ENCODE results near the gene PRKAB1.

Gene PRKAB1

DNA sequence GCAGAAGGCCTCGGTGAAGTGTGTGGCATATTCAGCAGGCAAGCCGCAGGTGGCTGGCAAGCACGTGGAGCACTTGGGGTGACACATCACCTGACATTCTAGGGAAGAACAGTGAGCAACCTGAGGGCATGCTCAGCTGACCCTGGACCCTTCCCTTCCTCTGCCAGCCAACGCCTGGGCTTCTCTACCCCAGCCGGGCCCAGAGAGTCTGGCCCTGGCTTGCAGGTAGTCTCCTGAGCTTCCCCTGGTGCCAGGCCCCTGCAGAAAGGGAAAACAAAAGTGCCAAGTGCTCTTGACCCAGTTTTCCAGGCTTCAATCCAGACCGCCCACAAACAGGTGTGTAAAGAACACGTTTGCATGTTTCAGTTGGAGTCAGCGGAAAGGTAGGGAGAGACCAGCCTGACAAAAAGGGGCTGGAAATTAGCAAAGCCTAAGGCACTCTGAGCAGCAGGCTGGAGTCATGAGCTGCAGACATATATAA, 45.7 kb downstream of the PRKAB1 start:
- no peak for DNase-seq (ENCODE audit: low read depth)

DNA sequence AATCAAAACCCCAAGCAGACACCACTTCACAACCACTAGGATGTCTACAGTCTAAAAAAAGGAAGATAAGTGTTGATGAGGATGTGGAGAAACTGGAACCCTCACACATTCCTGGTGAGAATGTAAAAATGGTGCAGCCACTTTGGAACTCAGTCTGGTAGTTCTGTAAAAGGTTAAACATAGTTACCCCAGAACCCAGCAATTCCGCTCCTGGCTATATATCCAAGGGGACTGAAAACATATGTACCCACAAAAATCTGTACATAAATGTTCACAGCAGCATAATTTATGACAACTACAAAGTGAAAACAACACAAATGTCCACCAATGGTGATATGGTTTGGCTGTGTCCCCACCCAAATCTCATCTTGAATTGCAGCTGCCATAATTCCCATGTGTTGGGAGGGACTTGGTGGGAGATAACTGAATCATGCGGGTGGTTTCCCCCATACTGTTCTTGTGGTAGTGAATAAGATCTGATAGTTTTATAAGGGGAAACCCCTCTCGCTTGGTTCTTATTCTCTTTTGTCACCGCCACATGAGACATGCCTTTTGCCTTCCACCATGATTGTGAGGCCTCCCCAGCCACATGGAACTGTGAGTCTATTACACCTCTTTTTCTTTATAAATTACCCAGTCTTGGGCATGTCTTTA, 46.8 kb downstream of the PRKAB1 start:
- no peak for DNase-seq (ENCODE audit: low read depth)

DNA sequence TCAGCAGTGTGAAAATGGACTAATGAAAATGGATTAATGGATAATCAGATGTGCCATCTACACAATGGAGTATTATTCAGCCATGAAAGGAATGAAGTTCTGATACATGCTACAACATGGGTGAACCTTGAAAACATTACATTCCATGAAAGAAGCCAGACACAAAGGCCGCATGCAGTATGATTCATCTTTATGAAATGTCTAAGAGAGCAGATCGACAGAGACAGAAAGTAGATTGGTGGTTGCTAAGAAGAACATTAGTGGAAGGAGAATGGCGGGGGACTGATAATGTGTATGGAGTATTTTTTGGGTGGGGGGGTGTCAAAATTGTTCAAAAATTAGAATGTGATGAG, 47.3 kb downstream of the PRKAB1 start:
- DNase-seq (ENCODE audit: low read depth): no peak

DNA sequence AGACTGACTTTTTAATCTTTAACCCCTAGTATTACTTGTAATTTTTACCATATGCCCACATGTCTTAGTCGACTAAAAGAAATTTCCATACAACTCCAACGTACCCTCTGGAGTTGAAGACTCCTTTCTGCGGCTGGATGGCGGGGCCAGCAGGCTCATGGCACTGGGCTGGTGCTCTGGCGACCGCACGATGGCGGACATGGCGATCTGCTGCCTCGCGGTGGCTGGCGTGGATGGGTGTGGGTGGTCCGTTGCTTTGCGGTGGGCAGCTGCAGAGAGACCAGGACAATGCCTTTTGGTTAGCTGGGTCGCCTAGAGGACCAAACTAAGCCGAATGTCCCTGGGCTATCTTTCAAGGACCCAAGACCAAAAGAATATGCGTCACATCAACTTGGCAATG, 50.2 kb downstream of the PRKAB1 start:
- no peak for DNase-seq (ENCODE audit: low read depth)

DNA sequence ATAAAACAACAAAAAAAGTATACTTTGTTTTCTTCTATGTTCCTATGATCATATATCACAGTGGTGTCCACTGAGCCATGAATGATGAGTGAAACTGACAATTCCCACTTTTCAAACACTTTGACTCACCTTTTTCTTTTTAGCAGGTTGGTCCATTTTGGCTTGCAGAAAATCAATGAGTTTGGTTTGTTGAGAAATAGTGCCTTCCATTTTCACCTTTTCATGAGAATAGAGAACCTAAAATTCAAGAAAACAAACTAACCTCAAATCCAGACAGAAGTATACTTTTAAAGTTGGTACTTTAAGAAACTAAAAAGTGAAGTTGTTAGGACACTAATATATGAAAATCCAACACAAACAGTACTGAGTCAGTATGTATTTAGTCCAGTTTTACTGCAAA, 52.4 kb downstream of the PRKAB1 start:
- no peak for DNase-seq (ENCODE audit: low read depth)

- DNase-seq (ENCODE audit: low read depth): no peak
Observed at GRCh38 chr12:119721306-119721705, 53.4 kb downstream of the PRKAB1 start.

DNA sequence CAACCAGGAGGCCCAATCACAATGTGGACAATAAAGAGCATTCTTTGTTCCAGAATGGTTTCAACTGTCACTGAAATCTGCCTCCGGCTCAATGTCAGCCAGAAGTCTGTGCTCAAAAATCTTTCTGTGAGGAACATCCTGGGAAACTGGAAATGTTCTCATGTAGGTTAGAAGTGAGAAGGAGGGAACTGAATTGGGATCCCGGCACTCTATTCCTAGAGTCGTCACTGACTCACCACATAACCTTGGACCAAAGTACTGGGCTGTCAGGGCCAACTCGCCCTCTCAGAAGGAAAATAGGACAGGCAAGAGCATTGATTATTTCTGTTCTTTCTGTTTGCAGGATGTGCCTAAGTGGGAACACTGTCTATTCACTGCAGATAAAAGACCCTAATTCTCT, 57.6 kb downstream of the PRKAB1 start:
- no peak for DNase-seq (ENCODE audit: low read depth)

DNA sequence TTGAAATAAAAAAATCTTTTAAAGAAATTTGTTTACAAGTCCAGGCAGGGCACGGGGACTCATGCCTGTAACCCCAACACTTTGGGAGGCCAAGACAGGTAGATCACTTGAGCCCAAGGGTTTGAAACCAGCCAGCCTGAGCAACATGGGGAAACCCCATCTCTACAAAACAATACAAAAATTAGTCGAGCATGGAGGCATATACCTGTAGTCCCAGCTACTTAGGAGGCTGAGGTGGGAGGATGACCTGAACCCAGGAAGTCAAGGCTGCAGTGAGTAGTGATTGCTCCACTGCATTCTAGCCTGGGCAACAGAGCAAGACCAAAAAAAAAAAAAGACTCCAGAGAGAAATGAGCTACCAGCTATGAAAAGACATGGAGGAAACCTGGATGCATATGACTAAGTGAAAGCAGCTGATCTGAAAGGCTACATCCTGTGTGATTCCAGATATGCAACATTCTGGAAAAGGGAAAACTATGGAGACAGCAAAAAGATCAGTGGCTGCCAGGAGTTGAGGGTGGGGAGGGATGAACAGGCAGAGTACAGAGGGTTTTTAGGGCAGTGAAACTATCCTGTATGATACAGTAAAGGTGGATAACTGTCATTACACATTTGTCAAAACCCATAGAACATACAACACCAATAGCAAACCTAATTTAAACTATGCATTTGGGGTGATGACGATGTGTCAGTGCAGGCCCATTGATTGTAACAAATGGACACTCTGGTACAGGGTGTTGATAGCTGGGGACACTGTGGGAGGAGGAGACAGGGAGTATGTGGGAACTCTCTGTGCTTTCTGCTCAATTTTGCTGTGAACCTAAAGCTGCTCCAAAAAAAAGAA, 59.9 kb downstream of the PRKAB1 start:
- no peak for DNase-seq (ENCODE audit: low read depth)

GRCh38 chr12:119728444-119728745, 60.5 kb downstream of the PRKAB1 start:
- DNase-seq (ENCODE audit: low read depth): no peak

- DNase-seq (ENCODE audit: low read depth): no peak
Observed at GRCh38 chr12:119729871-119730270, 61.9 kb downstream of the PRKAB1 start.

- no peak for DNase-seq (ENCODE audit: low read depth)
Observed at GRCh38 chr12:119730381-119730780, 62.4 kb downstream of the PRKAB1 start.

All from activated gamma-delta T cell treated with anti-CD3 and anti-CD28 coated beads, Interleukin-2, amount 50 U/mL, for 16 hours (primary cell).